K562 (cell line): Measurements from ENCODE around the gene PCCB. TPM values are rescaled to one million over a fixed set of nuclear protein-coding genes. Genes with fewer than 3 reads are reported as not detected.

Experiments used
- ASH1L ChIP-seq: fragments of 450-650 bp; IDR thresholded peaks from 2 replicates; pipeline ENCODE4 v1.6.1; 2018; ENCODE audit warnings: borderline replicate concordance, mild to moderate bottlenecking, low read depth; ENCODE audit not compliant: partially characterized antibody
- CBX2 ChIP-seq: fragments of 200-600 bp; sonication (generic); IDR thresholded peaks from one replicate; pipeline ENCODE4 v1.6.1; 2012; ENCODE audit warnings: mild to moderate bottlenecking, low read length, inconsistent platforms; ENCODE audit not compliant: insufficient read depth, poor library complexity, severe bottlenecking
- FOXJ2 ChIP-seq: fragments of 200-800 bp; sonication (Bioruptor generic); IDR thresholded peaks from 2 replicates; pipeline ENCODE4 v1.6.1; 2016; ENCODE audit warnings: missing genetic modification characterization, missing compliant biosample characterization
- FOXM1 ChIP-seq, 2 experiments: fragments of 450-650 bp in 1 of 2; sonication (generic) in 1 of 2; formaldehyde crosslinking in 1 of 2; IDR thresholded peaks; 2 replicates each; pipeline versions ENCODE4 v1.6.1 to v1.9.0; 2017 to 2022; ENCODE audit warnings: low read depth in 2 of 2, mild to moderate bottlenecking in 2 of 2, missing genetic modification reagents in 1 of 2, moderate library complexity in 1 of 2
- KDM4B ChIP-seq, 2 experiments: fragments of 450-650 bp in 1 of 2; sonication (generic) in 1 of 2; IDR thresholded peaks; 2 replicates each; pipeline ENCODE4 v1.6.1; 2016 to 2017; ENCODE audit warnings: borderline replicate concordance in 2 of 2, antibody characterized with exemption in 1 of 2, low read depth in 1 of 2, mild to moderate bottlenecking in 1 of 2
- KDM5B ChIP-seq: fragments of 200-600 bp; sonication (generic); IDR thresholded peaks from 2 replicates; pipeline ENCODE4 v1.6.1; 2012; ENCODE audit warnings: low read depth, mild to moderate bottlenecking, moderate library complexity, low read length, control low read depth, inconsistent platforms; ENCODE audit not compliant: insufficient replicate concordance
- KLF1 ChIP-seq: fragments of 450-650 bp; IDR thresholded peaks from 2 replicates; pipeline ENCODE4 v1.6.1; 2016; ENCODE audit warnings: missing genetic modification characterization, missing compliant biosample characterization
- MED1 ChIP-seq: sonication (generic); formaldehyde crosslinking; IDR thresholded peaks from 2 replicates; pipeline ENCODE4 v1.8.1; 2023; ENCODE audit warnings: missing genetic modification reagents, borderline replicate concordance
- PHB2 ChIP-seq: fragments of 450-650 bp; IDR thresholded peaks from 2 replicates; pipeline ENCODE4 v1.6.1; 2017; ENCODE audit warnings: low read depth
- PKNOX1 ChIP-seq: fragments of 450-650 bp; IDR thresholded peaks from 2 replicates; pipeline ENCODE4 v1.6.1; 2016
- RAD51 ChIP-seq: fragments of 450-650 bp; IDR thresholded peaks from 2 replicates; pipeline ENCODE4 v1.7.1; 2016; ENCODE audit warnings: low read depth, mild to moderate bottlenecking, borderline replicate concordance
- RNF219 ChIP-seq: fragments of 250-450 bp; sonication (Bioruptor Pico); IDR thresholded peaks from 2 replicates; pipeline ENCODE4 v1.5.0; 2022; ENCODE audit warnings: mild to moderate bottlenecking
- SOX6 ChIP-seq: fragments of 450-650 bp; IDR thresholded peaks from 2 replicates; pipeline ENCODE4 v1.6.1; 2014; ENCODE audit warnings: mild to moderate bottlenecking
- ZBTB7A ChIP-seq: IDR thresholded peaks from 2 replicates; pipeline ENCODE4 v1.6.1; 2011; ENCODE audit warnings: low read depth, mild to moderate bottlenecking, low read length, moderate library complexity, borderline replicate concordance; ENCODE audit not compliant: control insufficient read depth
- ZNF121 ChIP-seq: sonication (generic); formaldehyde crosslinking; conservative IDR thresholded peaks from 2 replicates; pipeline ENCODE4 v1.8.0; 2022; ENCODE audit warnings: missing genetic modification reagents
- ZNF184 ChIP-seq: sonication (generic); formaldehyde crosslinking; IDR thresholded peaks from 2 replicates; pipeline ENCODE4 v1.5.0; 2020; ENCODE audit warnings: missing genetic modification reagents
- ZNF311 ChIP-seq: fragments of 250-450 bp; sonication (Bioruptor Pico); IDR thresholded peaks from 2 replicates; pipeline ENCODE4 v1.4.0; 2020; ENCODE audit warnings: mild to moderate bottlenecking, moderate library complexity
- ZNF324 ChIP-seq: fragments of 250-450 bp; sonication (Bioruptor Pico); IDR thresholded peaks from 2 replicates; pipeline ENCODE4 v1.4.0; 2020; ENCODE audit warnings: mild to moderate bottlenecking
- ZNF561 ChIP-seq: fragments of 450-650 bp; formaldehyde crosslinking; conservative IDR thresholded peaks from 2 replicates; pipeline ENCODE4 v1.4.0; 2020; ENCODE audit warnings: mild to moderate bottlenecking, moderate library complexity
- polyA plus RNA-seq, 8 experiments: library from polyadenylated mRNA; depleted of rRNA in 4 of 8; stranded (reverse) in 5 of 8; unstranded in 3 of 8; fragments of >200 nt; fragmentation: Nextera tagmentation in 2 of 8; fragmentation: Illumina TruSeq in 1 of 8; extraction: Ambion mirVana in 2 of 8; extraction: Trizol in 1 of 8; gene quantifications; 2 replicates each; pipeline versions ENCODE4 v1.2.1 to v1.2.3, GENCODE V29; 2011 to 2014; ENCODE audit warnings: inconsistent platforms in 1 of 8, missing spikeins in 1 of 8
- total RNA-seq, 7 experiments: library from RNA; depleted of rRNA in 6 of 7; stranded (reverse); fragments of >200 nt in 6 of 7; fragmentation: Illumina TruSeq in 2 of 7; extraction: Trizol in 2 of 7; gene quantifications; 2 replicates each; pipeline versions ENCODE4 v1.2.1 to v1.2.3, GENCODE V29; 2011 to 2021; ENCODE audit warnings: low replicate concordance in 1 of 7
- TF ChIP-seq, protein P1 (sequence below): fragments of 450-650 bp; IDR thresholded peaks from 2 replicates; pipeline ENCODE4 v1.6.1; 2016; ENCODE audit warnings: antibody characterized with exemption
- TF ChIP-seq, protein P2 (sequence below): fragments of 250-450 bp; sonication (Bioruptor Pico); IDR thresholded peaks from 2 replicates; pipeline ENCODE4 v1.8.0; 2022; ENCODE audit warnings: inconsistent platforms, mild to moderate bottlenecking, moderate library complexity, borderline replicate concordance

PCCB gene
- total and polyA plus RNA-seq, 9 of the 15 experiments (the other 6 are each of a cell fraction or from before 2014, with no cell fraction given) = 69.5 to 173 (median 92.8) TPM

- TF ChIP-seq, protein P1, sequence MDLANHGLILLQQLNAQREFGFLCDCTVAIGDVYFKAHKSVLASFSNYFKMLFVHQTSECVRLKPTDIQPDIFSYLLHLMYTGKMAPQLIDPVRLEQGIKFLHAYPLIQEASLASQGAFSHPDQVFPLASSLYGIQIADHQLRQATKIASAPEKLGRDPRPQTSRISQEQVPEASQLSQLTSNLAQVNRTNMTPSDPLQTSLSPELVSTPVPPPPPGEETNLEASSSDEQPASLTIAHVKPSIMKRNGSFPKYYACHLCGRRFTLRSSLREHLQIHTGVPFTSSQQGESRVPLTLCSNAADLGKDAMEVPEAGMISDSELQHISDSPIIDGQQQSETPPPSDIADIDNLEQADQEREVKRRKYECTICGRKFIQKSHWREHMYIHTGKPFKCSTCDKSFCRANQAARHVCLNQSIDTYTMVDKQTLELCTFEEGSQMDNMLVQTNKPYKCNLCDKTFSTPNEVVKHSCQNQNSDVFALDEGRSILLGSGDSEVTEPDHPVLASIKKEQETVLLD = peak; percentile 60
- TF ChIP-seq KLF1 (tag) = no peak
- no peak for TF ChIP-seq ZNF184
- no peak for TF ChIP-seq PHB2
- no peak for TF ChIP-seq FOXJ2 (tag)
- no peak for TF ChIP-seq ZNF311 (CRISPR knock-in tag)
- peak; percentile 24; the same call in 1 of the 2 replicates for TF ChIP-seq RAD51
- TF ChIP-seq FOXM1 (IDR thresholded peaks at IDR 0.05; ENCODE audit: low read depth) = peak; percentile 30; the same call in 1 of the 2 replicates
- no peak for TF ChIP-seq FOXM1 (CRISPR knock-in tag; IDR thresholded peaks at IDR 0.05; ENCODE audit: low read depth)
- TF ChIP-seq, protein P2, sequence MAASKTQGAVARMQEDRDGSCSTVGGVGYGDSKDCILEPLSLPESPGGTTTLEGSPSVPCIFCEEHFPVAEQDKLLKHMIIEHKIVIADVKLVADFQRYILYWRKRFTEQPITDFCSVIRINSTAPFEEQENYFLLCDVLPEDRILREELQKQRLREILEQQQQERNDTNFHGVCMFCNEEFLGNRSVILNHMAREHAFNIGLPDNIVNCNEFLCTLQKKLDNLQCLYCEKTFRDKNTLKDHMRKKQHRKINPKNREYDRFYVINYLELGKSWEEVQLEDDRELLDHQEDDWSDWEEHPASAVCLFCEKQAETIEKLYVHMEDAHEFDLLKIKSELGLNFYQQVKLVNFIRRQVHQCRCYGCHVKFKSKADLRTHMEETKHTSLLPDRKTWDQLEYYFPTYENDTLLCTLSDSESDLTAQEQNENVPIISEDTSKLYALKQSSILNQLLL (CRISPR knock-in tag) = no peak
- no peak for TF ChIP-seq MED1
- TF ChIP-seq ZNF324 = 0 out of 2 replicates have a peak, but pooled peaks have one; percentile 25
- peak; percentile 67 for TF ChIP-seq ASH1L
- TF ChIP-seq ZBTB7A = no peak
- TF ChIP-seq KDM4B (IDR thresholded peaks at IDR 0.05; ENCODE audit: borderline replicate concordance in 2 of 2, low read depth in 1 of 2) = no peak
- no peak for TF ChIP-seq ZNF121 (CRISPR knock-in tag)
- TF ChIP-seq PKNOX1 = no peak
- TF ChIP-seq KDM5B = no peak
- peak; percentile 38 for TF ChIP-seq SOX6
- TF ChIP-seq ZNF561 (CRISPR knock-in tag) = no peak
- TF ChIP-seq RNF219 (CRISPR knock-in tag) = no peak
- TF ChIP-seq CBX2 = no peak
Observed at GRCh38 chr3:136250903-136251460, 842 bp downstream of the PCCB start (continued).
